ENCODE results near the gene RGS10. TPM values are rescaled to one million over a fixed set of nuclear protein-coding genes. Genes with fewer than 3 reads are reported as not detected.

Gene RGS10
- total and polyA plus RNA-seq, 2 experiments from 2014 or later: 26.9 to 40.3 TPM

GRCh38 chr10:119496273-119496672 lies 46.2 kb downstream of the RGS10 start:
- Histone ChIP-seq H3K9ac (no peak overlapping the region), H2AFZ (no peak overlapping the region), H3K27me3 (replicated peaks; ENCODE audit: insufficient read depth) (no peaks in the 10 kb centered on the region), H3K27ac (no peak overlapping the region), H4K20me1 (ENCODE audit: insufficient read depth) (no peaks in the 10 kb centered on the region), H3K79me2 (ENCODE audit: insufficient read depth) (no peaks in the 10 kb centered on the region), H3K4me1 (ENCODE audit: insufficient read depth) (no peaks in the 10 kb centered on the region), H3K4me2 (ENCODE audit: unreplicated experiment) (no peak overlapping the region), H3K36me3 (ENCODE audit: low read depth) (no peaks in the 10 kb centered on the region), H3K4me3 (no peak overlapping the region), H3K9me2 (ENCODE audit: insufficient read depth) (no peaks in the 10 kb centered on the region), H3F3A (ENCODE audit: insufficient read depth) (peaks cover 10% of the 10 kb centered on the region; the same call in 1 of the 2 replicates), H3K9me3 (ENCODE audit: low read depth) (no peaks in the 10 kb centered on the region)
- TF ChIP-seq EZH2phosphoT487 (IDR thresholded peaks at IDR 0.05; ENCODE audit: insufficient read depth, low read depth): no peak
- 88 to 96% methylated on average over 7 of the region's 7 CpGs for WGBS, 2 experiments (ENCODE audit: low coverage in 1 of 2, low lambda C conversion rate in 2 of 2, missing lambda C conversion rate in 2 of 2)
- no peak for DNase-seq
- in situ Hi-C loops (cut with MboI): no loop called here

GRCh38 chr10:119495545-119495944 lies 47.0 kb downstream of the RGS10 start:
- peaks cover 10% of the 10 kb centered on the region; the same call in 1 of the 2 replicates for H3F3A ChIP-seq (ENCODE audit: insufficient read depth)
- WGBS, 2 experiments (ENCODE audit: low coverage in 1 of 2, low lambda C conversion rate in 2 of 2, missing lambda C conversion rate in 2 of 2): 90 to 97% methylated on average over 3 of the region's 3 CpGs

GRCh38 chr10:119495021-119495505 lies 47.5 kb downstream of the RGS10 start:
- Histone ChIP-seq H3K27me3 (replicated peaks; ENCODE audit: insufficient read depth) (no peaks in the 10 kb centered on the region), H3K4me3 (no peak overlapping the region), H3K36me3 (ENCODE audit: low read depth) (no peaks in the 10 kb centered on the region), H3K27ac (no peak overlapping the region), H4K20me1 (ENCODE audit: insufficient read depth) (no peaks in the 10 kb centered on the region), H3K9me3 (ENCODE audit: low read depth) (no peaks in the 10 kb centered on the region), H3K9me2 (ENCODE audit: insufficient read depth) (no peaks in the 10 kb centered on the region), H3K79me2 (ENCODE audit: insufficient read depth) (no peaks in the 10 kb centered on the region), H3K9ac (no peak overlapping the region), H3K4me1 (ENCODE audit: insufficient read depth) (no peaks in the 10 kb centered on the region), H3F3A (ENCODE audit: insufficient read depth) (peaks cover 10% of the 10 kb centered on the region; the same call in 1 of the 2 replicates), H3K4me2 (ENCODE audit: unreplicated experiment) (no peak overlapping the region), H2AFZ (no peak overlapping the region)
- 90 to 91% methylated on average over 5 of the region's 5 CpGs for WGBS, 2 experiments (ENCODE audit: low coverage in 1 of 2, low lambda C conversion rate in 2 of 2, missing lambda C conversion rate in 2 of 2)
- in situ Hi-C loops (cut with MboI): no loop called here
- peak; percentile 20 for DNase-seq
- TF ChIP-seq EZH2phosphoT487 (IDR thresholded peaks at IDR 0.05; ENCODE audit: insufficient read depth, low read depth) (no peak), EZH2 (IDR thresholded peaks at IDR 0.05; ENCODE audit: insufficient read depth, poor library complexity, severe bottlenecking) (no peak)

More at GRCh38 chr10:119495545-119495944, 47.0 kb downstream of the RGS10 start:
- H3K79me2 ChIP-seq (ENCODE audit: insufficient read depth): no peaks in the 10 kb centered on the region
- no peak overlapping the region for H3K4me2 ChIP-seq (ENCODE audit: unreplicated experiment)
- H3K36me3 ChIP-seq (ENCODE audit: low read depth): no peaks in the 10 kb centered on the region
- no peak overlapping the region for H3K27ac ChIP-seq
- no peaks in the 10 kb centered on the region for H3K9me3 ChIP-seq (ENCODE audit: low read depth)
- no peak for DNase-seq
- H2AFZ ChIP-seq: no peak overlapping the region
- in situ Hi-C loops (cut with MboI): no loop called here
- TF ChIP-seq EZH2 (IDR thresholded peaks at IDR 0.05; ENCODE audit: insufficient read depth, poor library complexity, severe bottlenecking) (no peak), EZH2phosphoT487 (IDR thresholded peaks at IDR 0.05; ENCODE audit: insufficient read depth, low read depth) (no peak)
- no peaks in the 10 kb centered on the region for H3K9me2 ChIP-seq (ENCODE audit: insufficient read depth)
- no peak overlapping the region for H3K4me3 ChIP-seq
- H4K20me1 ChIP-seq (ENCODE audit: insufficient read depth): no peaks in the 10 kb centered on the region
- H3K27me3 ChIP-seq (replicated peaks; ENCODE audit: insufficient read depth): no peaks in the 10 kb centered on the region
- no peak overlapping the region for H3K9ac ChIP-seq
- no peaks in the 10 kb centered on the region for H3K4me1 ChIP-seq (ENCODE audit: insufficient read depth)

GRCh38 chr10:119494236-119495020 lies 48.1 kb downstream of the RGS10 start:
- no peaks in the 10 kb centered on the region for H3K36me3 ChIP-seq (ENCODE audit: low read depth)
- no peak overlapping the region for H2AFZ ChIP-seq
- H3F3A ChIP-seq (ENCODE audit: insufficient read depth): peaks cover 10% of the 10 kb centered on the region; the same call in 1 of the 2 replicates
- TF ChIP-seq EZH2phosphoT487 (IDR thresholded peaks at IDR 0.05; ENCODE audit: insufficient read depth, low read depth): no peak
- TF ChIP-seq EZH2 (IDR thresholded peaks at IDR 0.05; ENCODE audit: insufficient read depth, poor library complexity, severe bottlenecking): no peak
- H3K79me2 ChIP-seq (ENCODE audit: insufficient read depth): no peaks in the 10 kb centered on the region
- DNase-seq: peak; percentile 55
- H3K9me3 ChIP-seq (ENCODE audit: low read depth): no peaks in the 10 kb centered on the region
- no peaks in the 10 kb centered on the region for H3K27me3 ChIP-seq (replicated peaks; ENCODE audit: insufficient read depth)
- H3K9me2 ChIP-seq (ENCODE audit: insufficient read depth): no peaks in the 10 kb centered on the region
- WGBS, 2 experiments (ENCODE audit: low coverage in 1 of 2, low lambda C conversion rate in 2 of 2, missing lambda C conversion rate in 2 of 2): 25 to 33% methylated on average over 5 to 6 of the region's 6 CpGs
- H3K4me2 ChIP-seq (ENCODE audit: unreplicated experiment): no peak overlapping the region
- no peak overlapping the region for H3K4me3 ChIP-seq
- no peaks in the 10 kb centered on the region for H4K20me1 ChIP-seq (ENCODE audit: insufficient read depth)
- H3K9ac ChIP-seq: no peak overlapping the region
- no peak overlapping the region for H3K27ac ChIP-seq
- H3K4me1 ChIP-seq (ENCODE audit: insufficient read depth): no peaks in the 10 kb centered on the region
- in situ Hi-C loops (cut with MboI): no loop called here

Data from GM23248 (cell line).